ENCODE measurements around the gene MYOM1.

DNA sequence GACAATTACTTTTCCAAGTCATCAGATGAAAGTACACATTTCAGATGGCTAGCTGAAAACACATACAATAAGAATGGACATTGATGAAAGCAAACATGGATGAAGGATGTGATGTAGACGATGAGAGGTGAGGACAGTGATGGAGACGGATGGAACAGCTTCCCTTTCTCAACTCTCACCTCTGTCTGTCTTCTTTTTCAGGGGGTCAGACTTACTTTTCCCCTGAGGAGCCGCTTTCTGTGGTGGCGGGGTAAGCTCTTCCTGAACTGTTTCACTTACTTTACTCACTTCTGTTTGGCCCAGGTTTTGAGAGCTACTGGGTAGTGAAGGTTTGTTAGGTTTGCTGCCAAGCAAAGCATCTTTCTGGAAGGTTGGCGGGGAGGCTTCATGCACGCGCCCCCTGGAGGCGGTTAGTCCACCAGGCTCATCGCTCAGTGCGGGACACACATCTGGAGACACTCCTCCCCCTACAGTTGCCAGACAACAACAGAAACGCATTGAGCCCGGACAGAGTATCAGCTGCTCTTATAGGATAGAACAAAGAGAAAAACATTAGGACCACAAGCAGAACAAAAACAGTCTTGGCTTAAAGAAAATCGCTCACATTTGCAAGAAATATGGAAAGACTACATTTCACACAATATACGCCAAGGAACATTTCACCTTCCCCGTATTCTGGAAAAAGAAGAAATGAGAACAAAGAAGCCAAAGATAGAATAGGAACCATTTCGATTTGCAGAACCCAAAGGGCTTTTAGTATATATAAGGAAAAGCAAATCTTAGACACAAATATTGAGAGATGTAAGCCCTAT, 90.5 kb downstream of the MYOM1 start:
- TF ChIP-seq POLR2A (IDR thresholded peaks at IDR 0.05), result no peak
- TF ChIP-seq, protein P1, sequence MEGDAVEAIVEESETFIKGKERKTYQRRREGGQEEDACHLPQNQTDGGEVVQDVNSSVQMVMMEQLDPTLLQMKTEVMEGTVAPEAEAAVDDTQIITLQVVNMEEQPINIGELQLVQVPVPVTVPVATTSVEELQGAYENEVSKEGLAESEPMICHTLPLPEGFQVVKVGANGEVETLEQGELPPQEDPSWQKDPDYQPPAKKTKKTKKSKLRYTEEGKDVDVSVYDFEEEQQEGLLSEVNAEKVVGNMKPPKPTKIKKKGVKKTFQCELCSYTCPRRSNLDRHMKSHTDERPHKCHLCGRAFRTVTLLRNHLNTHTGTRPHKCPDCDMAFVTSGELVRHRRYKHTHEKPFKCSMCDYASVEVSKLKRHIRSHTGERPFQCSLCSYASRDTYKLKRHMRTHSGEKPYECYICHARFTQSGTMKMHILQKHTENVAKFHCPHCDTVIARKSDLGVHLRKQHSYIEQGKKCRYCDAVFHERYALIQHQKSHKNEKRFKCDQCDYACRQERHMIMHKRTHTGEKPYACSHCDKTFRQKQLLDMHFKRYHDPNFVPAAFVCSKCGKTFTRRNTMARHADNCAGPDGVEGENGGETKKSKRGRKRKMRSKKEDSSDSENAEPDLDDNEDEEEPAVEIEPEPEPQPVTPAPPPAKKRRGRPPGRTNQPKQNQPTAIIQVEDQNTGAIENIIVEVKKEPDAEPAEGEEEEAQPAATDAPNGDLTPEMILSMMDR (IDR thresholded peaks at IDR 0.05), result peak; percentile 64 to 78 (median 73)
